HG03025 (cell line): Measurements from ENCODE around the gene EIF1AD.
"Not testable (repeated sequence)": the region's sequence is repeated elsewhere in the genome, so short reads cannot be mapped to it uniquely, and the experiment has no call there.

ENCODE experiments used
- ATAC-seq: cut with Tn5 transposase; IDR thresholded peaks from one replicate; pipeline ENCODE4 v1.9.1; 2021; ENCODE audit warnings: mild to moderate bottlenecking, moderate library complexity; ENCODE audit not compliant: unreplicated experiment, low FRiP score

Gene EIF1AD, protein sequence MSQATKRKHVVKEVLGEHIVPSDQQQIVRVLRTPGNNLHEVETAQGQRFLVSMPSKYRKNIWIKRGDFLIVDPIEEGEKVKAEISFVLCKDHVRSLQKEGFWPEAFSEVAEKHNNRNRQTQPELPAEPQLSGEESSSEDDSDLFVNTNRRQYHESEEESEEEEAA

DNA sequence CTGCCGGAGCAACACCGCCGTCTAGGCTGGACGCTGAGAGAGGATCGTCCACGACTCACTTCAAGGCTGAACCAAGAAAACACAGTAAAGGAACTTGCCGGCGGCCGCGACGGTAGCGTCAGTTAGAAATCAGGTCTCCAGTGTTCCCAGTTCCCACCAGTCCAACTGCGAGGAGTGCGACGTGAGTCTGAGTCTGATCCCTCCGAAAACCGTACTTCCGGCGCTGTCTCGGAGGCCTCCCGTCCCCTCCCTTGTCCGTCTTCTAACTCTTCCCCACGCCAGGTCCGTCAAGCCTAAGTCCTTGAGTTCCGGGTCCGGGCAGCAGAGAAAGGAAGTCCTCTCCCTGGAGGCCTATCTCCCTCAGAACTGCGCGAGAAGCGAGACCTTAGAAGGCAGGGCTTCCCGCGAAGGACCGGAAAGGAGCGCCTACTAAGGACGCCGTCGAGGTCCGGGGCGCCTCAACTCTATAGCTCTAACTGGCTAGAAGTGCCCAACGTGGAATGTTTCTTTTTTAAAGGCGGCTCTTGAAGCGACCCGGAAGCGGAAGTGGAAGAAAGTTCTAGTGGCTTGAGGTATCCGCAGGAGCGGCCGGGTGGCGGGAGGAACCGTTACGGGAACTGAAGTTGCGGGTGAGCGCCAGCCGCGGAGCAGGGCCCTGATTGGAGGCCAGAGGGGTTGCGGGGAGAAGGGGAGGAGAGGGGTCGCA is at the start of gene EIF1AD, which contains the start of gene BANF1:
Gene EIF1AD, minus strand, starts transcription at position 216 of the 706 bp plus-strand sequence. CDS start 1,768 bp downstream, outside the sequence.
Gene BANF1, plus strand, starts transcription at position 562 of the 706 bp plus-strand sequence. CDS start 748 bp downstream, outside the sequence.
- ATAC-seq, result peak; percentile 70

DNA sequence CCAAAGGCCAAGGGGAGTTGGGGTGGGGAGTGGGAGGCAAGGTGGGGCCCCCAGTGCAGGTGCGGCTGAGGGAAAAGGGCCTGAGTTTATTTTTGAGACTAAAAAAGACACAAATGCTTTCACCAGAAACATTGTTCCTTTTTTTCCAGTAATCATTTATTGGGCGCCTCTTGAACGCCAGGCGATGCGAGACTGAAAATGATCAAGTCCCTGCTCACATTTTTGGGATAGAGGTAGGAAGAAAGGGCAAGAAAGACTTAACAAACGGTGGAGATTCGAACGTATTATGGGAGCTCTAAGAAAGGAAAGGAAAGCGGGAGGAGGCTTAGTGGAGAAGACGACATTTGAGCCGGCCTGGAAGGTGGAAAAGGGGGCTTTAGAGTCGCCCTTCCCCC is 49.4 kb upstream of the EIF1AD start:
- ATAC-seq, result no peak

DNA sequence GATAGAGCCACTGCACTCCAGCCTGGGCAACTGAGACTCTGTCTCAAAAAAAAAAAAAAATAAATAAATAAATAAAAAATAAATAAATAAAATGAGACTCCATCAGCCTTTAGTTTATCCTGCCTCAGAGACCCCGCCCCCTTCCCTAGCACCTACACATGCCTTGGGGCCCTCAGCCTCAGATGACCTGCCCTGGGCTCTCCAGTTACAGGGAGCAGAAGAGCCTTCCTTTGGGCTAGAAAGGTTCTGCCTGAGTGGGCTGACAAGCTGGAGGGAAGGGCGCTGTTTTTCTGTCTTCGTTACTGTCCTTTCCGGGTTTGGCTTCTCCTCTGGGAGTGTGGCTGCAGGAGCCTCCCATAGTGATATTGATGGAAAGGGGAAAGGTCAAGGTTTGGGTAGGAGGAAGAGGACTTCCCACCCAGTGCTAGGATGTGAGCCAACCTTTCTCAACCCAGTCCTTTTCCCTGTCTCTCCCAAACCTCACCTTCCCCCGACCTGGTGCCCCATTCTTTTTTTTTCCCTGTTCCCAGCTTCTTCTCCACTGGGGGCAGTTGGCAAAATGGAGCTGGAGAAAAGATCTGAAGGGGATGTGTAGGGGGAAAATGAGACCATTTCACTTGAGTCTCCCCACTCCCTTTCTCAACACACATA is 48.7 kb upstream of the EIF1AD start:
- ATAC-seq, result no peak

DNA sequence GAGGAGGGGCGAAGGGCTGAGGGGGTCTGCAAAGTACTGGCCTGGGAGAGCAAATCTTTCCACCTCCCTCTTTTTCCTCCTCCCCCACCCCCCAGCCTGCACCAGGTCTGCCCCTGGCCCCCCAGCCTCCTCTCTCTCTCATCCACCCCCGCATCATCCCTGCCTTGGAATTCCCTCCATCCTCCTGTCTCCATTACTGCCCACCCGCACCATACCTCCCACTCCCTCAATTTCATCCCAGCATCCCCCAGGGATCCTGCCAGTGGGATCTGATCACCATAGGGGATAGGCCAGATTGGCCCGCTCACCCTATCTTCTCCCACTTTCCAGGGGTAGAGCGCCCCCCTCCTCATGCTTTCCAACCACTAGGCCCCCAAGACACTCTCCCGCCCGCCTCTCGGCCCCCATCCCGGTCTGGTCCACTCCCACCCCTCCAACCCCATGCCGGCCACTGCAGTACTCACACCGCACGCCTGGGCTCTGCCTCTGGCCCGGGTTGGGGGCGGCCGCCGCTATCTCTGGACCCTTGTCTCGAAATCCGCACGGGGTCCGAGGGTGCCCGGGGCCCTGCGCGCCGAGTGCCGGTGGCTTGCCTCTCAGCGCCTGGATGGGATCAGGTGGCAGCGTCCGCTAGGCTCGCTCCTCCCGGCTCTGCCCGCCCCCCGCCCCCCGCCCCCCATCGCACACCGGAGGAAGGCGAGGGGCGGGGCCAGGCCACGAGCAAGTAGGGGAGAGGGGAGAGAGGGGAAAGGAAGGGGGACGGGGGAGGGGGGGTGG is 46.8 kb upstream of the EIF1AD start, which contains the start of gene GAL3ST3:
Gene GAL3ST3, minus strand, starts transcription at position 615 of the 777 bp plus-strand sequence. CDS start 3,746 bp downstream, outside the sequence.
- no peak for ATAC-seq

DNA sequence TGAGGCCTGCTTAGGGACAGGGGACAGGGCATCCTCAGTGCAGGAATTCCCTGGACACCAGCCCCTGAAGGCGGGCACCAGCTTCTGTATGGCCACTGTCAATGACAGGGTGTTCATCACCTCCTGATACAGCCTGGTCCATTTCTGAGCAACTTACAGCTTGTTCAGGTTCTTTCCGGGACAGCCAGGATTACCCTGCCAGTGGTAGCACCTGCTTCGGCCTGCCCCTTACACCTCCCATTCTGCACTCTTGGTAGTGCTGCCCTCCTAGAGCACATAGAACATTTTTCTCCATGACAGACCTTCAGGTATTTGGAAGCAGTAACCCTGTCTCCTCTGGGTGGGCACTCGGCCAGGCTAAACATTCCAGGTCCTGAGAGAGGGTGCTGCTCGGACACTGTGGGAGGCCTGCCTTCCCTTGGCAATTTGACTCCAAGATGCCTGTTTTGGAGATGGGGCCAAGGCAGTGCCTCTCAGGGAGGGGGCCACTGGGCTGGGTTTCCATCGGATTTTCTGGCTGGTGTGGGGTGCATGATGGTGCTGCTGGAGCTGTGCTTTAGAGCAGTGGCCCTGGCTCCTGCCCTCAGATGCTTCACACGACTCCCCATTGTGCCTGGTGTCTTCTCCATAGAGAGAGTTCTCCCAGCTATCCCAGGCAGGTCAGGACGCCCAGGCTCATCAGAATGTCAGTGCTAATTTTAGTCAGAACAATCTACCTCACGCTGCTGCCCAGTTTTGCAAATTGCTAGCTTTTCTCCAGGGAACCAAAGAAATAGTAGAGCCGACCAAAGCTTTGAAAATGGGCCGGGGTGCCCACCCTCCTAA is 45.8 kb upstream of the EIF1AD start:
- ATAC-seq, result no peak

DNA sequence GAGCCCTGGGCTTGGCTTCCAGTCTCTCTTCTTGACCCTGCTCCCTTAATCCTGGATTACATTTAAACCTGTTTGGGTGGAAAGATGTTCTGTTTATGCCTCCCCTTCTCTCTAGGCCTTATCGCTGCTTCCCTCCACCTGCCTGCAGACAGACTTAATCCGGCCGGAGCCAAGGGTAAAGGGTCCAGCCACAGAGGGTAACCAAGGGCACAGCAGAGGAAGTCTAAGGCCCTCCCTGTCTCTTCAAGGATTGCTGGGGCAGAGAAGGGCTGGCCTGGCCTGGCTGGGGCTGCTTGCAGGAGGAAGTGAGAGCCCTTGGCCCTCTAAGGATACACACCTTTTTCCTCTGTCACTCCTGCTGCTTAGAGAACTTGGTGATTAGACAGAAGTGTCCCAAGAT is 44.9 kb upstream of the EIF1AD start:
- no peak for ATAC-seq

DNA sequence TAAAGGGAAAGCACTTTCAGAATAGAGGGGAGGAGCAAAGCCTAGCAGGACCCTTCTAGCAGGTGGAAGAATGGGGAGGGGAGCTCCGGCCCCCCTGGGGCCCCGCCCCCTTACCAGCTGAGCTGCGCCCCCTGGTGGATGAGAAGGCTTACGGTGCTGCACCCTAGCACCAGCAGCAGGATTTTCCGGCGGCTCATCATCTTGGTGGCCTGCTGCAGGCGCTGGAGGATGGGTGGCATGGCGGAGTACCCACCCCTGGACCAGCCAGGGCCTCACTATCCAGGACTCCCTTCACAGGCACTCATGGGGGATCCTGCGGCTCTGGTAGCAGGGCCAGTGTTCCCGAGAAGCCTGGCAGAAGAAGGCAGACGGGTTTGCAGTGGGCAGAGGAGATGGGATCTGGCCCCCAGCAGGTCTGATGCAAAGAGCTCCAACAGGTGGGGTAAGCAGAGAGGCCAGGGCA is 43.3 kb upstream of the EIF1AD start:
- peak; percentile 53 for ATAC-seq

DNA sequence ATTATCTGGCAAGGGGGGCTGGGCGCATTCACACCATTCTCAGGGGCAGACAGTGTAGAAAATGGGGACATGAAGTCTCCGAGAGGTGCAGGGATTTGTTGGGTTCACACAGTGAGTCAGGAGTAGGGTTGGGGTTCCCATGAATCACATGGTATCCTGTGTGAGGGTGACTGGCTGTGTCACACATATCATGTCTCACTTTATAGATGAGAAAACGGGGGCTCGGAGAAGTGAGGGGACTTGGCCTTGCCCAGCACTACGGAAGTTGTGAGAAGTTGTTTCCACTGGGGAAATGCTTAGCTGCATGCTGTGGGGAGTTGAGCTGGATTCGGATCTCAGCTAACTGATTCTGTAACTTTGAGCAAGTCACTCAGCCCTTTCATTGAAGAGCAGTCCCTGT is 42.8 kb upstream of the EIF1AD start:
- ATAC-seq, result no peak

DNA sequence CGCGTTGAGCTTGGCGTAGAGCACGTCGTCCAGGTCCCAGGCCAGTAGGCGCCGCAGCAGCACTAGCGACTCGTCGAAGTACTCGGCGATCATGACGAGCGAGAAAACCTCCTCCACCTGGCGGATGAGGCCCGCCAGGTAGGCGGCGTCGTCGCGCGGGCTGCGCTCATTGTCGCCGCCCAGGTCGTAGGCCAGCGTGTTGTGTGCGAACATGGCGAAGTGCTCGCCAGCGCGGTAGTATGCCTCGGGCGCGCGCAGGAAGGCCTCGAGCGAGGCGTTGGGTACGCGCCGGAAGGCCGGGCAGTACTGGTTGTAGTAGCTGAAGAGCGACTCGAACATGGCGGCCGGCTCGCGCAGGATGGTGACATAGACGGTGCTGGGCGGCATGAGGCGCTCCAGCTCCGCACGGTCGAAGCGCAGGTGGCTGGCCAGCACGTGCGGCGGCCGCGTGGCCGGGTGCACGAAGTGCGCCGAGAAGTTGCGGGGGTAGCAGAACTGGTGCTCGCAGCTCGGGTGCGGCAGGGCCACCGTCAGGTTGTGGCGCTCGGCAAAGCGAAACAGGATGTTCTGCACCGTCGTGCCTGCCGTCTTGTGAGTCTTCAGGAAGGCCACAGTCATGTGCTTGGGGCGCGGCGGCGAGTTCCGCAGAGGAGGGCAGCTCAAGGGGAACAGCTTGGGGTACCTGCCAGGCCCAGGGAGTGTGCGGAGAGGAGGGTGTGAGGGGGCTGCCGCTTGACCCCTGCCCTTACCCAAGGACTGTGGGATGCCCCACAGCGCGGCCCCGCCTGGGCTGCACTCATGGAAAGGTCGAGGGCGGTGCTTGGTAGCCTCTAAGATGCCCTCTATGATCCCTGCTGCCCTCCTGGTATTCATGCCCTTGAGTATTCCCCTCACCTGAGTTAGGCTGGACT is 41.3 kb upstream of the EIF1AD start:
- no peak for ATAC-seq

DNA sequence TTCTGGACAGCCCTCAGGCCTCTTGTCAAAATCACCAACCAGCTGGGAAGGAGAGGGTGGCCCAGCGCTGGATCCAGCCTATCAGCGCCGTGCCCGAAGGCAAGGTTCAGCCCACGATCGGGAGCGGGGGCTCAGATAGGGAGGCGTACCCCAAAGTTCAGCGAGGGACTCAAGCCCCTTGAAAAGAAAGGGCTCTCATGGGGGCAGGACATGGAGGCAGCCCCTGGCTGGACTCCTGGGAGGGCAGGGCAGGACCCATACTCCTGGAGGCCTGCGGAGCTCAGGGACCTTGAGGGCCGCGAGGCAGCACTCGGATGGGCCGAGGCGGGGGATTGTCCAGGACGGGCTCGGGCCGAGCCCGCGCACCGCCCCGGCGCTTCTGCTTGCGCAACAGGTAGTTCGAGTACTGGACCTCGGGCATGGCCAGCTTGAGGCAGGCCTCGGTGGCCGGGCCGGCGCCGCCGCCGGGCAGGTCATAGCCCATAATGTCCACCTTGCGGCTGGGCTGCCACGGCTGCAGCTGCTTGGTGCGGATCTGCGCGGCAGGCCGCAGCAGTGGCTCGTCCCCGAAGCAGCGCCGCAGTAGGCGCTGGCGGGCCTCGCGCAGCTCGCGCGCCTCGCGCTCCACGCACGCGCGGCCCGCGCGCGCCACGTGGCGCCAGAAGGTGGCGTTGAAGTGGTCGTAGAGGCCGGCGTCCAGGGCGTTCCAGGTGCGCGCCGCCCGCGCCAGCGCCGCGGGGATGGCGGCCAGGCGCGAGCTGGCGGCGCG is 40.5 kb upstream of the EIF1AD start:
- no peak for ATAC-seq

DNA sequence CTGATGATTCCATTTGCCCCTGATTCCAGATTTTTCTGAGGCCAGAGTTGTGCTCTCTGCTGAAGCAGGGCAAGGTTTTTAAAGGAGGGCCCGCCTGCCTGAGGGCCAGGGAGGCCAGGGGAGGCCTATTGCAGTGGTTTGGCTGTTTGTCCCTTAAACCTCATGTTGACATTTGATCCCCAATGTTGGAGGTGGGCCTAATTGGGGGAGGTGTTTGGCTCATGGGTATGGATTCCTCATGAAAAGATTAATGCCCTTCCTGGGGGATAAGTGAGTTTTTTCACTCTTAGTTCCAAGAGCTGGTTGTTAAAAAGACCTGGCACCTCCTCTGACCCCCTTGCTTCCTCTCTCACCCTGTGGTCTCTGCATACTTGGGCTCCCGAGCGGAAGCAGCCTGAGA is 37.8 kb upstream of the EIF1AD start:
- no peak for ATAC-seq

DNA sequence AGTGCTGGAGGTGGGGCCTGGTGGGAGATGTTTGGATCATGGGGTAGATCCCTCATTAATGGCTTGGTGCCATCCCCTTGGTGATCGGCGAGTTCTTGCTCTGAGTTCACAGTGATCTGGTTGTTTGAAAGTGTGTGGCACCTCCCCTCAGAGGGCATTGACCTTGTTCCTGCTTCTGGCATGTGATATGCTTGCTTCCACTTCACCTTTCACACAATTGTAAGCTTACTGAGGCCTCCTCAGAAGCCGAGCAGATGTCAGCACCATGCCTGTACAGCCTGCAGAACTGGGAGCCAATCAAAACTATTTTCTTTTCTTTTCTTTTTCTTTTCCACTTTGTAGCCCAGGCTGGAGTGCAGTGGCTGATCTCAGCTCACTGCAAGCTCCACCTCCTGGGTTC is 35.4 kb upstream of the EIF1AD start:
- no peak for ATAC-seq

DNA sequence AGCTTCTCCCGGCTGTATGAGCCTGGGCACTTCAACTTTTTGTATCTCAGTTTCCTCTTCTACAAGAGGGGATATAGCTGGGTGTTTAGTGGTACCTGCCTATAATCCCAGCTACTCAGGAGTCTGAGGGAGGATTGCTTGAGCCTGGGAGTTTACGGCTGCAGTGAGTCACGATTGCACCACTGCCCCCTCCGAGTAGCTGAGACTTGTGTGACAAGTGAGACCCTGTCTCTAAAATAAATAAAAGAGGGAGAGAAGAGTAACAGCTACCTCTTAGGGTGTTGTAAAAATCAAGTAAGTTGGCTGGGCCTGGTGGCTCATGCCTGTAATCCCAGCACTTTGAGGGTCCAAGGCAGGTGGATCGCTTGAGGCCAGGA is 34.4 kb upstream of the EIF1AD start:
- no peak for ATAC-seq

DNA sequence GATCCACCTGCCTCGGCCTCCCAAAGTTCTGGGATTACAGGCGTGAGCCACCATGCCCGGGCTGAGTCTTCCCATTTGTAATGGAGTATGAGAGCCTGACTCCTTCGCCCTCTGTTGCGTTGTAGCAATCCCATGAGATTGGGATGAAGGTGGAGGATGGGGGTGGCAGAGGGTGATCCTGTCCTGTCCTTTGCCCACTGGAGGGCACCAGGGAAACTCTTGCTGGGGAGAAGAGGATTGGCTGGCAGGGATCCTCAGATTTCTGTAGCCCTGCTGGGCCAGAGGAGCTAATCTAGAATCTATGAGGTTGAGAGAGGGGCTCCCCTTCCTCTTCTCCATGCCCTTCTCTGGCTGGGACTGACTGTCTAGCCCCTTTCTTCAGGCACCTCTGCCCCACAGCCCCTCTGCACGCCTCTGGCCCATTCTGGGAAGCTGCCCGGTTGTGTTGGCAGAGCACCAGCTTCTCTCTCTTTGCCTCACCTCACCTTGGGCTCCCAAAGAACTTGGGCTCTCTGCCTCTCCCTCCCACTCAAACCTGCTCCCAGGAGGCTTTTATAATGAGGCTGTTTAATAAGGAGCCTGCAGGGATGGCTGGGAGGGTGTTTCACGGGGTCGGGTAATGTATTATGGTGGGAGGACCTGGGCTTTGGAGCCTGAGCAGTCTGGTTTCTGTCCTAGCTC is 33.8 kb upstream of the EIF1AD start:
- no peak for ATAC-seq

DNA sequence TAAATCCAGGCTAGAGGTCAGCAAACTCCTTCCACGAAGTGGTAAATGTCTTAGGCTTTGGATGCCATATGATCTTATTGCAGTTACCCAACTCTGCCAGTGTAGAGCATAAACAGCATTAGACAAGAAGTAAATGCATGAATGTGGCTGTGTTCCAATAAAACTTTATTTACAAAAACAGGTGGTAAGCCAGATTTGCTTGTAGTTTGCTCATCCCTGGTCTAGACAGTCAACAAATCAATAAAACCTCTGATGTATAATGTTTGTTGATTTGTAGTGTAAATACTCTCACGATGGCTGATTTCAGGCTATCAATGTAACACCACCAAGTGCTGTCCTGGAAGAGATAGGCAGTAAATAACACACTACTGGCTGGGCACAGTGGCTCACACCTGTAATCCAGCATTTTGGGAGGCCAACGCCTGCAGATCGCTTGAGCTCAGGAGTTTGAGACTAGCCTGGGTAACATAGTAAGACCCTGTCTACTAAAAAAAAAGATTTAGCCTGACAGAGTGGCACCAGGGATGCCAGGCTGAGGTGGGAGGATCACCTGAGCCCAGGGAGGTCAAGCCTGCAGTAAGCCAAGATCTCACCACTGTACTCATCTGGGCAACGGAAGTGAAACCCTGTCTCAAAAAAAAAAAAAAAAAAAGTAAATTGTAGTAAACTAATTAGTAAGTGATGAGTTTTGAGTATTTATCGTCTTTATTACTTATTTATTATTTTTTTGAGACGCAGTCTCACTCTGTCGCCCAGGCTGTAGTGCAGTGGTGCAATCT is 31.2 kb upstream of the EIF1AD start:
- ATAC-seq, result no peak

DNA sequence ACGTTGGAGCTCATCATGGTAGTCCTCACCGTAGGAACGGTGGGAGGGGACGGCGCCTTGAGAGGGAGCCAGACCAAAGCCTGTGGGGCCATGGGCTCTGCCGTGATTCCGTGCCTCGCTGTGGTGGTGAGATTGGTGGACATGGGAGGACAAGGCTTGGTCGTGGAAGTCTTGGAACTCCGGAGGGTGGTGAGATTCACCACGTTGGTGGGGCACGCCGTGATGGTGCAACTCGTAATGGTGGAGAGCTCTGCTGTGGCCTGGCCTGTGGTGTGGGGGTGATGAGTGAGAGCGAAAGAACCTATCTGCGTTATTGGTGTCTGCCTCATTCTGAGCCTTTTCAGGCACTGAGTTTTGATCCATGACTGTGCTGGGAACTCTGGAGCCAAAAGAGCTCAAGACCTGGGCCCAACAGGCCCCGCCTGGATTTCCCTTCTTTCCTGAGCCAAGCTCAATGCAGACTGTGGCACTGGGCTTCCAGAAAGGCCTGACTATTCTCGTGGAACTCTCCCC is 24.1 kb upstream of the EIF1AD start, which contains the start of gene CATSPER1:
Gene CATSPER1, minus strand, starts transcription at position 463 of the 513 bp plus-strand sequence. Its CDS starts 100 bp downstream, at position 363.
- no peak for ATAC-seq

DNA sequence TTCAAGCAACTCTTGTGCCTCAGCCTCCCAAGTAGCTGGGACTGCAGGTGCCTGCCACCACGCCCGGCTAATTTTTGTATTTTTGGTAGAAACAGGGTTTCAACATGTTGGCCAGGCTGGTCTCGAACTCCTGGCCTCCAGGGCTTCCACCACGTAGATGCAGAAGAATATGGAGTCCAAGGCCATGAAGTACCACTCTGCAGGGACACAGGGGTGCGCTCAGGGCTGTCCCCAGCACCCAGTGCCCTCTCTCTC is 21.2 kb upstream of the EIF1AD start:
- not testable (repeated sequence) for ATAC-seq
